Mesenchymal stem cell (in vitro differentiated cells and primary cell): ENCODE results near the gene ID2.
A peak's percentile ranks its signal among the peaks of the same experiment; 100 is the strongest.

Source experiments
- DNase-seq: peaks from one replicate; pipeline ENCODE4 v3.0.0-alpha.2; 2013
- H2AFZ ChIP-seq: one replicate; pipeline ENCODE4 v1.6.1; 2013; ENCODE audit warnings: low read depth, mild to moderate bottlenecking, control low read depth, inconsistent platforms, low read length, moderate library complexity
- H2AK5ac ChIP-seq: 2 replicates; pipeline ENCODE4 v1.6.1; 2013; ENCODE audit warnings: low read length, moderate library complexity, mild to moderate bottlenecking, inconsistent platforms; ENCODE audit not compliant: severe bottlenecking
- H2BK120ac ChIP-seq: one replicate; pipeline ENCODE4 v1.6.1; 2013; ENCODE audit warnings: low read depth, mild to moderate bottlenecking, inconsistent platforms, low read length, moderate library complexity
- H2BK12ac ChIP-seq, 2 experiments: one replicate each; pipeline ENCODE4 v1.6.1; 2013; ENCODE audit warnings: inconsistent platforms in 2 of 2, low read length in 2 of 2, mild to moderate bottlenecking in 2 of 2, moderate library complexity in 2 of 2, control low read depth in 1 of 2
- H2BK15ac ChIP-seq: one replicate; pipeline ENCODE4 v1.6.1; 2013; ENCODE audit warnings: mild to moderate bottlenecking, low read depth, inconsistent platforms; ENCODE audit not compliant: poor library complexity, severe bottlenecking
- H2BK5ac ChIP-seq: 2 replicates; pipeline ENCODE4 v1.6.1; 2013; ENCODE audit warnings: low read depth, mild to moderate bottlenecking, low read length, control low read depth, inconsistent platforms; ENCODE audit not compliant: poor library complexity, severe bottlenecking
- H3K14ac ChIP-seq, 2 experiments: one replicate each; pipeline ENCODE4 v1.6.1; 2013; ENCODE audit warnings: inconsistent platforms in 2 of 2, low read length in 2 of 2, control low read depth in 1 of 2, mild to moderate bottlenecking in 1 of 2, moderate library complexity in 1 of 2
- H3K18ac ChIP-seq, 2 experiments: one replicate each; pipeline ENCODE4 v1.6.1; 2013; ENCODE audit warnings: inconsistent platforms in 2 of 2, low read length in 2 of 2, control low read depth in 1 of 2, low read depth in 1 of 2, mild to moderate bottlenecking in 1 of 2
- H3K23ac ChIP-seq, 2 experiments: one replicate each; pipeline ENCODE4 v1.6.1; 2013; ENCODE audit warnings: inconsistent platforms in 2 of 2, low read length in 2 of 2, mild to moderate bottlenecking in 2 of 2, moderate library complexity in 2 of 2, control low read depth in 1 of 2
- H3K27ac ChIP-seq: 2 replicates; pipeline ENCODE4 v1.5.1; 2013; ENCODE audit warnings: mild to moderate bottlenecking, moderate library complexity, low read length, control low read depth, inconsistent platforms; ENCODE audit not compliant: poor library complexity, severe bottlenecking
- H3K27me3 ChIP-seq, 2 experiments: 2 replicates each; pipeline versions ENCODE4 v1.6.1 to v1.7.0; 2013; ENCODE audit warnings: low read length in 2 of 2, mild to moderate bottlenecking in 2 of 2, moderate library complexity in 2 of 2, control low read depth in 1 of 2, inconsistent platforms in 1 of 2; ENCODE audit not compliant: control insufficient read depth in 1 of 2, insufficient read depth in 1 of 2
- H3K36me3 ChIP-seq, 2 experiments: 2 replicates each; pipeline versions ENCODE4 v1.6.1 to v1.7.0; 2013; ENCODE audit warnings: low read length in 2 of 2, control low read depth in 1 of 2, inconsistent platforms in 1 of 2, low read depth in 1 of 2, mild to moderate bottlenecking in 1 of 2; ENCODE audit not compliant: insufficient read depth in 2 of 2, control insufficient read depth in 1 of 2
- H3K4ac ChIP-seq, 2 experiments: one replicate each; pipeline ENCODE4 v1.6.1; 2013; ENCODE audit warnings: inconsistent platforms in 2 of 2, low read length in 2 of 2, mild to moderate bottlenecking in 2 of 2, moderate library complexity in 2 of 2, control low read depth in 1 of 2, low read depth in 1 of 2
- H3K4me1 ChIP-seq: 2 replicates; pipeline ENCODE4 v1.6.1; 2013; ENCODE audit warnings: low read depth, low read length, control low read depth; ENCODE audit not compliant: control insufficient read depth, insufficient read depth
- H3K4me2 ChIP-seq: 2 replicates; pipeline ENCODE4 v1.6.1; 2013; ENCODE audit warnings: low read length, mild to moderate bottlenecking, inconsistent platforms; ENCODE audit not compliant: poor library complexity, severe bottlenecking
- H3K4me3 ChIP-seq, 2 experiments: 2 replicates each; pipeline versions ENCODE4 v1.5.1 to v1.7.0; 2013; ENCODE audit warnings: low read length in 2 of 2, mild to moderate bottlenecking in 2 of 2, control low read depth in 1 of 2, low read depth in 1 of 2; ENCODE audit not compliant: insufficient read depth in 1 of 2
- H3K79me1 ChIP-seq: replicated peaks from 2 replicates; pipeline ENCODE4 v1.6.1; 2013; ENCODE audit warnings: mild to moderate bottlenecking, control low read depth, low read length, inconsistent platforms; ENCODE audit not compliant: poor library complexity, severe bottlenecking
- H3K9ac ChIP-seq: 2 replicates; pipeline ENCODE4 v1.7.0; 2013; ENCODE audit warnings: mild to moderate bottlenecking, low read length, moderate library complexity
- H3K9me3 ChIP-seq: 2 replicates; pipeline ENCODE4 v1.7.0; 2013; ENCODE audit warnings: mild to moderate bottlenecking, low read length; ENCODE audit not compliant: control insufficient read depth
- H4K8ac ChIP-seq: one replicate; pipeline ENCODE4 v1.6.1; 2013; ENCODE audit warnings: inconsistent platforms, mild to moderate bottlenecking, low read length, moderate library complexity
- H4K91ac ChIP-seq: one replicate; pipeline ENCODE4 v1.6.1; 2013; ENCODE audit warnings: mild to moderate bottlenecking, low read length, inconsistent platforms
- WGBS: methylation state at CpG from one replicate; pipeline ENCODE4 v1.1.7; 2013; ENCODE audit warnings: mixed read lengths; 5-methylcytosine and 5-hydroxymethylcytosine counted together

The ID2 gene

GRCh38 chr2:8673381-8673780 is 8.5 kb upstream of the ID2 start:
- Histone ChIP-seq H3K23ac (no peak overlapping the region), H3K36me3 (no peaks in the 10 kb centered on the region), H3K79me1 (no peaks in the 10 kb centered on the region), H4K91ac (no peak overlapping the region), H3K9ac (no peak overlapping the region), H3K4ac (no peak overlapping the region), H3K4me3 (no peak overlapping the region), H3K4me2 (no peak overlapping the region), H3K18ac (peak overlapping the region in 1 of 2 experiments; percentile 49), H3K9me3 (peaks cover 13% of the 10 kb centered on the region), H3K27ac (no peak overlapping the region), H2BK120ac (no peak overlapping the region), H2AFZ (no peak overlapping the region), H3K14ac (no peak overlapping the region), H4K8ac (no peak overlapping the region), H2AK5ac (no peak overlapping the region), H3K4me1 (peaks cover 16% of the 10 kb centered on the region), H2BK5ac (no peak overlapping the region), H3K27me3 (peaks cover 0 to 5% of the 10 kb centered on the region in 2 experiments), H2BK15ac (no peak overlapping the region), H2BK12ac (peak overlapping the region in 1 of 2 experiments; percentile 12)
- DNase-seq = no peak
- whole genome bisulfite sequencing = 95% methylated on average over 3 of the region's 3 CpGs

- Histone ChIP-seq H3K79me1 (no peaks in the 10 kb centered on the region), H3K23ac (no peak overlapping the region), H3K4ac (no peak overlapping the region), H3K9me3 (peaks cover 13% of the 10 kb centered on the region), H2BK12ac (no peak overlapping the region), H3K4me1 (peaks cover 19% of the 10 kb centered on the region), H2BK120ac (no peak overlapping the region), H3K14ac (no peak overlapping the region), H2BK5ac (no peak overlapping the region), H3K36me3 (no peaks in the 10 kb centered on the region), H4K91ac (no peak overlapping the region), H2AFZ (no peak overlapping the region), H3K18ac (no peak overlapping the region), H2BK15ac (no peak overlapping the region), H3K4me3 (no peak overlapping the region), H3K27me3 (peaks cover 0 to 5% of the 10 kb centered on the region in 2 experiments), H3K9ac (no peak overlapping the region), H3K27ac (no peak overlapping the region), H2AK5ac (no peak overlapping the region), H4K8ac (no peak overlapping the region), H3K4me2 (no peak overlapping the region)
- DNase-seq = no peak
- WGBS = 96% methylated on average over 6 of the region's 8 CpGs
Measured at GRCh38 chr2:8674420-8675009, 7.3 kb upstream of the ID2 start.

- no peak overlapping the region for H3K27ac ChIP-seq
- no peak overlapping the region for H2BK12ac ChIP-seq
- H3K9ac ChIP-seq = peak overlapping the region; percentile 89
- no peak overlapping the region for H2AK5ac ChIP-seq
- DNase-seq = no peak
- no peaks in the 10 kb centered on the region for H3K36me3 ChIP-seq
- H3K4me2 ChIP-seq = no peak overlapping the region
- H2BK120ac ChIP-seq = no peak overlapping the region
- no peak overlapping the region for H4K8ac ChIP-seq
- H4K91ac ChIP-seq = no peak overlapping the region
- H2BK15ac ChIP-seq = no peak overlapping the region
- H3K79me1 ChIP-seq = no peaks in the 10 kb centered on the region
- peaks cover 0 to 5% of the 10 kb centered on the region in 2 experiments for H3K27me3 ChIP-seq
- peaks cover 22% of the 10 kb centered on the region for H3K4me1 ChIP-seq
- peak overlapping the region in 1 of 2 experiments; percentile 80 for H3K18ac ChIP-seq
- 73% methylated on average over 5 of the region's 5 CpGs for WGBS
- no peak overlapping the region for H3K14ac ChIP-seq
- H2AFZ ChIP-seq = no peak overlapping the region
- peak overlapping the region in 1 of 2 experiments; percentile 76 for H3K4me3 ChIP-seq
- H3K23ac ChIP-seq = no peak overlapping the region
- peaks cover 13% of the 10 kb centered on the region for H3K9me3 ChIP-seq
- no peak overlapping the region for H3K4ac ChIP-seq
- no peak overlapping the region for H2BK5ac ChIP-seq
Measured at GRCh38 chr2:8675543-8675942, 6.3 kb upstream of the ID2 start.

GRCh38 chr2:8676191-8676920 is 5.5 kb upstream of the ID2 start:
- peaks cover 13% of the 10 kb centered on the region for H3K9me3 ChIP-seq
- no peaks in the 10 kb centered on the region for H3K79me1 ChIP-seq
- peak overlapping the region; percentile 83 to 98 for H3K18ac ChIP-seq
- H2BK120ac ChIP-seq = peak overlapping the region; percentile 98
- H2AFZ ChIP-seq = peak overlapping the region; percentile 86
- H3K27ac ChIP-seq = no peak overlapping the region
- peak overlapping the region in 1 of 2 experiments; percentile 46 for H3K23ac ChIP-seq
- H3K36me3 ChIP-seq = no peaks in the 10 kb centered on the region
- H3K4me3 ChIP-seq = peak overlapping the region; percentile 41 to 76
- H2BK12ac ChIP-seq = peak overlapping the region; percentile 75 to 97
- DNase-seq = peak; percentile 79
- no peak overlapping the region for H2AK5ac ChIP-seq
- peaks cover 0 to 5% of the 10 kb centered on the region in 2 experiments for H3K27me3 ChIP-seq
- H3K4me2 ChIP-seq = peak overlapping the region; percentile 95
- peak overlapping the region; percentile 87 to 96 for H3K4ac ChIP-seq
- H2BK15ac ChIP-seq = peak overlapping the region; percentile 84
- H2BK5ac ChIP-seq = no peak overlapping the region
- 9% methylated on average over 49 of the region's 51 CpGs for WGBS
- H3K4me1 ChIP-seq = peaks cover 22% of the 10 kb centered on the region
- H4K91ac ChIP-seq = peak overlapping the region; percentile 98
- peak overlapping the region; percentile 95 for H4K8ac ChIP-seq
- peak overlapping the region in 1 of 2 experiments; percentile 80 for H3K14ac ChIP-seq
- H3K9ac ChIP-seq = peak overlapping the region; percentile 89
